Aorta (tissue), 5 donors: ENCODE measurements around the gene RASGRP2. TPM values are rescaled to one million over a fixed set of nuclear protein-coding genes. Genes with fewer than 3 reads are reported as not detected.

Source experiments
- ATAC-seq: fragments of 200-7000 bp; cut with Tn5 transposase; one replicate; pipeline ENCODE4 v1.9.1; 2022; ENCODE audit warnings: moderate library complexity; ENCODE audit not compliant: low FRiP score
- DNase-seq, 2 donors: peaks; one replicate each; pipeline ENCODE4 v3.0.0-alpha.2; 2020
- H3K27ac ChIP-seq, 2 donors: one replicate each; pipeline ENCODE4 v1.5.1; 2013; ENCODE audit warnings: low read length in 2 of 2, mild to moderate bottlenecking in 2 of 2, moderate library complexity in 2 of 2, control low read depth in 1 of 2, inconsistent platforms in 1 of 2, low read depth in 1 of 2
- H3K27me3 ChIP-seq, 2 donors: one replicate each; pipeline ENCODE4 v1.6.1; 2013; ENCODE audit warnings: control low read depth in 1 of 2, low read length in 1 of 2, mild to moderate bottlenecking in 1 of 2, moderate library complexity in 1 of 2; ENCODE audit not compliant: insufficient read depth in 2 of 2, control insufficient read depth in 1 of 2
- H3K36me3 ChIP-seq, 2 donors: one replicate each; pipeline ENCODE4 v1.6.1; 2013; ENCODE audit warnings: control low read depth in 1 of 2, low read length in 1 of 2, mild to moderate bottlenecking in 1 of 2; ENCODE audit not compliant: insufficient read depth in 2 of 2, control insufficient read depth in 1 of 2
- H3K4me1 ChIP-seq, 2 donors: one replicate each; pipeline ENCODE4 v1.6.1; 2013; ENCODE audit warnings: low read length in 2 of 2, control low read depth in 1 of 2, mild to moderate bottlenecking in 1 of 2, moderate library complexity in 1 of 2; ENCODE audit not compliant: insufficient read depth in 2 of 2, control insufficient read depth in 1 of 2
- H3K4me3 ChIP-seq, 2 donors: one replicate each; pipeline ENCODE4 v1.5.1; 2013; ENCODE audit warnings: low read length in 2 of 2, control low read depth in 1 of 2, mild to moderate bottlenecking in 1 of 2
- H3K9me3 ChIP-seq: one replicate; pipeline ENCODE4 v1.6.1; 2013; ENCODE audit warnings: mild to moderate bottlenecking, low read length; ENCODE audit not compliant: control insufficient read depth
- WGBS, 2 donors: extraction: QIAGEN DNeasy Blood & Tissue Kit; methylation state at CpG; one replicate each; pipeline ENCODE4 v1.1.7; 2013; 5-methylcytosine and 5-hydroxymethylcytosine counted together
- intact Hi-C, 2 donors: fragments of 100-400 bp; cut with DNase I; formaldehyde crosslinking; loops; one replicate each; pipeline versions ENCODE4 v1.14.2 to v1.15.0; 2022
- polyA plus RNA-seq, 2 donors: library from polyadenylated mRNA; stranded (reverse); fragments of 200-250 nt; gene quantifications; one replicate each; pipeline ENCODE4 v1.2.3, GENCODE V29; 2013
- total RNA-seq, 2 donors: library from RNA; stranded (reverse); fragmentation: NEBNext Ultra II Directional; extraction: Animal tissue kit (Norgen Biotek cat#: 25700); gene quantifications; one replicate each; pipeline ENCODE4 v1.2.1, GENCODE V29; 2021
- donor health status: healthy with polysubstance abuse.
- donor health status: Bipolar disorder and iron deficiency.
- donor health status: DM: no; HTN: no; CAD: no.
- donor health status: DM: no; HTN: no; CAD: no.
- donor health status: DM: yes; HTN: yes; CAD: no.

RASGRP2 gene
- total and polyA plus RNA-seq, 4 donors: 20.8 to 152 (median 48.6) TPM

DNA sequence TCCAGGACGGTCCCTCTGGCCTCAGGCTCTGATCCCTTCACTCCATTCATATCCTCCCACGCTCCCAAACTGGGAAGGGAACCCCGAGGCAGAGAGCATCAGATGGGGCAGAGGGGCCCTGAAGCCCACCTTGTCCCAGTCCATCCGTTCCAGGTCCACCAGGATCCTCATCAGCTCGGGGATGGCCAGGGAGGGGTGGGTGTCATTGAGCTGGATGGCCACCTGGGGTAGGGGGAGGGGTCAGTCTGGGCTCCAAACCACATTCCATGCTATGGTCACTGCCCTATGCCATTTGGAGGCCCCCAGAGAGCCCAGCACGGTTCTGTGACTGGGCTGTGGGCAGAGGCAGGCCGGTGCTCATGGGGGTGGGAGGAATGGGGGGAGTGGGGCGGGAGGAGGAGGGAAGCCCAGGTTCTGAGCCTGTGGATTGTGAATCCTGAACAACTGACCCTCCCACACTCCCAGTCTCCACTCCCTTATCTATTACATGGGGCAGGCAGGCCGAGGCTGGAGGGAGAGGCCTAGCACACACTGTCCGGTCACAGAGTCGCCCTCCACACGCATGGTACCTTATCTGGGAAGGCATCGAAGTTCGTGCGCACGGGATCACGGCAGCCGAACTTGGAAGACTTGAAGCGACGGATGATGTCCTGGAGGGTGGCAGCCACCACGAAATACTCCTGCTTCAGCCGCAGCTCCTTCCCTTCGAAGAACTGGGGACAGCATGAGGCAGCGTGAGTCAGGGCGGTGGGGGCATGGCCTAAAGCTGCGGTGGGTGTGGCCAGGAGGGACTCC lies 10.4 kb upstream of the RASGRP2 start:
- Histone ChIP-seq H3K4me1 (no peaks in the 10 kb centered on the region), H3K9me3 (no peaks in the 10 kb centered on the region), H3K36me3 (no peaks in the 10 kb centered on the region), H3K4me3 (no peak overlapping the region), H3K27ac (no peak overlapping the region), H3K27me3 (no peaks in the 10 kb centered on the region)
- no peak for ATAC-seq
- 84 to 86% methylated on average over 26 of the region's 26 CpGs for WGBS, 2 donors
- peak; percentile 32 to 68 for DNase-seq
- intact Hi-C loops: no loop called here

DNA sequence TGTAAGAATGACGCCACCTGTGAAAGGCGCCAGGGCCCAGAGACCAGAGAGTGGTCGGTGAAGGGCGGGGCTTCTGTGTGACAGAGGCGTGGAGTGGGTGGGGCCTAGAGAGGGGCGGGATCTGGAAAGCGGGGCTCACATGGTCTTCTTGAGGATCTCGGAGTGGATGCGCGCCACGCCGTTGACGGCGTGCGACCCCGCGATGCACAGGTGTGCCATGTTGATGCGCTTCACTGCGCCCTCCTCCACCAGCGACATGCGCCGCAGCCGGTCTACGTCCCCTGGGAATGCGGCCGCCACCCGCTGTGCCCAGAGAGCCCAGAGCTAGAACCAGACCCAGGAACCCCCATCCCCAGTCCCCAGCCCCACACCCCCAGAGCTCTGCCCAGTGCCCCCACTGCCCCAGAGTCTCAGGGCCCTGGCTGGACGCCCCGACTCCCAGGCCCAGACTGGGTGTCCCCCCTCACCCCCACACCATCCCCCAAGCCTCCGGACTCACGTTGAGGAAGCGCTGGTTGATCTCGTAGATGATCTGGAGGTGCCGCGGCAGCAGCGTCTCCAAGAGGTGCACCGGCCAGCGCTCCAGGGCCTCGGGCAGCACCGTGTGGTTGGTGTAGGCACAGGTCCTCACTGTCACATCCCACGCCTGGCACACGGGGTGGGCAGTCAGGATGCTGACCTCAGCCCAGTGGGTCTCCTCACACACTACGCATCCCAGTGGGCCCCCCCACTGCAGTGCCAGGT lies 9.6 kb upstream of the RASGRP2 start:
- WGBS, 2 donors: 92 to 94% methylated on average over 37 to 43 of the region's 43 CpGs
- Histone ChIP-seq H3K4me3 (no peak overlapping the region), H3K36me3 (no peaks in the 10 kb centered on the region), H3K4me1 (no peaks in the 10 kb centered on the region), H3K27ac (no peak overlapping the region), H3K9me3 (no peaks in the 10 kb centered on the region), H3K27me3 (no peaks in the 10 kb centered on the region)
- no peak for ATAC-seq
- DNase-seq: peak; percentile 41 to 76
- intact Hi-C loops: no loop called here

DNA sequence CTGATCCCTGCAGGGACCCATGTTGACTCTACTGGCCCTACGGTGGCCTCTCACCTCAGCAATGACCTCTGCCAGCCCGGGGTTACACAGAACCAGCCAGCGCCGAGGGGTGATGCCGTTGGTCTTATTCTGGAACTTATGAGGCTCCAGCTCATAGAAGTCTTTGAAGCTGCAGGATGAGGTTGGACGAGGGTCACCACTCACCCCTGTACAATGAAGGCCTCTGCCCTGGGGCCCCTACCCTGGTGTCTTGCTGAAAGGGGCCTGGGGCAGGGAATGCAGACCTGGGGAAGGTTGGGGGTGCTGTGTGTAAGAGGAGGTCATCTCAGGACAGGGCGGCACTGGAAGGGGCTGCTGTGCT lies 9.1 kb upstream of the RASGRP2 start:
- H3K4me1 ChIP-seq: no peaks in the 10 kb centered on the region
- H3K9me3 ChIP-seq: no peaks in the 10 kb centered on the region
- H3K36me3 ChIP-seq: no peaks in the 10 kb centered on the region
- WGBS, 2 donors: 85 to 88% methylated on average over 7 of the region's 7 CpGs
- DNase-seq: peak in 1 of 2 donors; percentile 46
- ATAC-seq: no peak
- no peaks in the 10 kb centered on the region for H3K27me3 ChIP-seq
- intact Hi-C loops: no loop called here
- no peak overlapping the region for H3K27ac ChIP-seq
- H3K4me3 ChIP-seq: no peak overlapping the region

DNA sequence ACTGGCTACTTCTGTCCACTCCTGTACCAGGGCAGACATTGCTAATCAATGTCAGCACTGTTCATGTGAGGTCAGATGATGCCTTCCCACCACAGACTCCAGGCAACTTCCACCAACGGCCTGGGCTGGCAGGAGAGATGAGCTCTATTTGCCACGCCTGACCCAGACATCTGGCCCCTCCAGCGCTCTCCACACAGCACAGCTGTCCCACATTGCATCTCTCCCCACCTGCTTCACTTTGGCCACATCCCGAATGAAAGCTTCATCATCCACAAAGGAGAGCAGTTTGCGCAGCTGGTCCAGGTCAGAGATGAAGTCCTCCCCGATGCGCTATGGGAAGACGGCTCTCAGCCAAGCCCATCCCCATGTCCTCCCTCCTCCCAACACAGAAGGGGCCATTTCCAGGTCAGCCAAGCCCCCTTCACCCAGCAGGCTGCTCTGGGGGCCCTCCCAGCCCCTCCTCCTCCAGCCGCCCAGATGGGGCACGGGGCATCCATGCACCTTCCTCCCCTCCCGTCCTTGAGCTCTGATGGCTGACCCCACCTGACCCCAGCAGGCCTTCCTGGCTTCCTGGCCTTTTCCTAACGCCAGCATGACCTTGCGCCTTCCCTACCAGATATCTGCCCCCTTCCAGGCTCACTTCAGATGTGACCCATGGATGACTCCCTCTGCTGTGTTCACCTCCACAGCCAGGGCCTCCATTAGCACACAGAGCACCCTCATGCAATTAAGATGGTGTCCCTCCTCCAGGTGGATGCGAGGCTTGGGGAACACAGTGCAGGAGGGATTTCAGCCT lies 8.4 kb upstream of the RASGRP2 start:
- WGBS, 2 donors: 85 to 90% methylated on average over 13 to 14 of the region's 14 CpGs
- DNase-seq: peak; percentile 38 to 67
- H3K9me3 ChIP-seq: no peaks in the 10 kb centered on the region
- H3K27ac ChIP-seq: no peak overlapping the region
- no peaks in the 10 kb centered on the region for H3K27me3 ChIP-seq
- no peaks in the 10 kb centered on the region for H3K4me1 ChIP-seq
- ATAC-seq: no peak
- H3K4me3 ChIP-seq: no peak overlapping the region
- no peaks in the 10 kb centered on the region for H3K36me3 ChIP-seq
- intact Hi-C loops: no loop called here

DNA sequence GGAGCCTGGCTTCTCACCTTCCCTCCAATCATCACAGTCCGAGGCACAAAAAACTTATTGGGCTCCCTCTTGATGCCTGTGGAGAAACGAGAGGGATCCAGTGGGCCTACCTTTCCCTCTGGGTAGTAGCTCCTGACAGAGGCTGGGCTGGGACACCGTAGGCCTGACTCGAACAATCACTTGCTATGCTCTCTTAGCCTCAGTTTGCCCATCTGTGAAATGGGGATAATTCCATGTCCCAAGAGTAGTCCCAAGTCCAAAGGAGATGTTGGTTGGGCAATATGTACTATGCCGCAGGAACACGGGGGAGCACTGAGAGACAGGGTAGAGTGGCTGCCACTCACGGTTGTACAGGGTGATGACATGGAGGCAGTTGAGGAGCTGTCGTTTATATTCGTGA lies 7.6 kb upstream of the RASGRP2 start:
- WGBS, 2 donors: 93 to 95% methylated on average over 9 of the region's 9 CpGs
- DNase-seq: peak in 1 of 2 donors; percentile 15
- no peak overlapping the region for H3K4me3 ChIP-seq

DNA sequence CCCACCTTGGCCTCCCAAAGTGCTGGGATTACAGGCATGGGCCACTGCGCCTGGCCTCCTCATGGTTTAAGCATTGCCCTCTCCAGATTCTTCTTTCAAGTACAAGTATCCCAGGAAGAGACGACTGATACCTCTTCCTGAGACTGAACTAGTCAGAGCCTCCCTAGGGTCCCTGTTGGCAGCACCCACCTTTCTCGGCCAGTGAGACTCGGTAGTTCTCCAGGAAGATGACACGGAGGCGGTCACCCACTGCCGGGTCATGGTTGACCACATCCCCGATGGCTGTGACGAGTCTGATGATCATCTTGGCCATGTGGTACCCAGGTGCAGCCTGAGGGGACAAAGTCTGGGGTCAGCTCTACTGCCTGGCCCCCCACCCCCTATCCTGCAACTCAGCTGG lies 7.2 kb upstream of the RASGRP2 start:
- Histone ChIP-seq H3K27ac (no peak overlapping the region), H3K9me3 (no peaks in the 10 kb centered on the region), H3K36me3 (no peaks in the 10 kb centered on the region), H3K4me3 (no peak overlapping the region), H3K27me3 (no peaks in the 10 kb centered on the region), H3K4me1 (no peaks in the 10 kb centered on the region)
- 87 to 93% methylated on average over 9 of the region's 9 CpGs for WGBS, 2 donors
- DNase-seq: peak; percentile 34 to 58
- intact Hi-C loops: no loop called here
- ATAC-seq: no peak

More for the DNA sequence above, 7.6 kb upstream of the RASGRP2 start:
- ATAC-seq: no peak
- Histone ChIP-seq H3K27me3 (no peaks in the 10 kb centered on the region), H3K27ac (no peak overlapping the region), H3K9me3 (no peaks in the 10 kb centered on the region), H3K36me3 (no peaks in the 10 kb centered on the region), H3K4me1 (no peaks in the 10 kb centered on the region)
- intact Hi-C loops: no loop called here

DNA sequence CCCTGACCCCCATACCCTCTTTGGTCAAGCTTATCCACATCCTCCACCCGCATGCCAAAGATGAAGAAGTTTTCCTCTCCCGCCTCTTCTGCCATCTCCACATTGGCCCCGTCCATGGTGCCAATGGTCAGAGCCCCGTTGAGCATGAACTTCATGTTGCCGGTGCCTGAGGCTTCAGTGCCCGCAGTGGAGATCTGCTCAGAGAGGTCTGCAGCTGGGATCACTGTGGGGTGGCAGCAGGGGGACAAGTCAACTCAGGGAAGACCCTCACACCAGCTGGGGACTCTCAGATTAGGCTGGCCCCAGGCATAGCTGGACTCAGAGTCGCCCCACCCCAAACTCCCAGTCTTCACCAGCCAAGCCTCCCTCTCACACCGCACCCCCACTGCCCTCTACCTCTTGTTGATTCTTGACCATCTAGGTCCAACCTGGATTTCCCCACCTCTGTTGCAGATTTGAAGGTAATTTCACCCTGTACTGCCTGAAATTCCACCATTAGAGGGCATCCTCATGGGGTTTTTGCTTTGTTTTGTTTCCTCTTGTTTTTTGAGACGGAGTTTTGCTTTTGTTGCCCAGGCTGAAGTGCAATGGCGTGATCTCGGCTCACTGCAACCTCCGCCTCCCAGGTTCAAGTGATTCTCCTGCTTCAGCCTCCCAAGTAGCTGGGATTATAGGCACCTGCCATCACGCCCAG lies 6.6 kb upstream of the RASGRP2 start:
- intact Hi-C loops: no loop called here
- ATAC-seq (no peak), DNase-seq (peak; percentile 34 to 69)
- Histone ChIP-seq H3K4me1 (no peaks in the 10 kb centered on the region), H3K36me3 (no peaks in the 10 kb centered on the region), H3K4me3 (no peak overlapping the region), H3K9me3 (no peaks in the 10 kb centered on the region), H3K27ac (no peak overlapping the region), H3K27me3 (no peaks in the 10 kb centered on the region)
- 89 to 93% methylated on average over 12 to 13 of the region's 13 CpGs for WGBS, 2 donors

DNA sequence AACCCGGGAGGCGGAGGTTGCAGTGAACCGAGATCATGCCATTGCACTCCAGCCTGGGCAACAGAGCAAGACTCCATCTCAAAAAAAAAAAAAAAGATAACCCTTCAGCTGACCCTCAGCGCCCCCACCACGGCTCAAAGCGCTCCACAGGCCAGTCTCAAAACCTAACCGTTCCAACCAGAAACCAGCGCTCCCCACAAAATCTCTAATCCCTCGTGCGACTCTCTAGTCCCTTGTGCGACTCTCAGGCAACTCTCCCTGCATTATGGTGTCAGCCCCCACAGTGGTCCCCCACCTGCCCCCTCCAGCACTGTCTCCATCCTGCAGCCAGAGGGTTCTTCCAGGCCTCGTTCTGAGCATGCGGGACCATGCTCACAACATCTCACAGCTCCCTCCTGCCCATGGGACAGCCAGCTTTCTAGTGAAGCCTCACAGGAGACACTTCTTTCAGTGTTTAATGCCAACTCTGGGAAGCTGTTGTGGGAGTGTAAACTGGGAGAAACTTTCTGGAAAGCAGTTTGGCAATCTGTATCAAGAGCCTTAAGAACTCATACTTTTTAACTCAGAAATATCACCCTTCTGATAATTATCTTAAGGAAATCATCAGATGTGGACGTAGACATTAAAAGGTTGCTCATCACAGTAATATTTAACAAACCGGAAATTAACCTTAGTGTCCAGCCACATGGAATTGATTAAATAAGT lies 4.2 kb upstream of the RASGRP2 start:
- ATAC-seq (no peak), DNase-seq (no peak)
- intact Hi-C loops: no loop called here
- WGBS, 2 donors: 78 to 81% methylated on average over 15 of the region's 15 CpGs
- Histone ChIP-seq H3K4me1 (no peaks in the 10 kb centered on the region), H3K36me3 (no peaks in the 10 kb centered on the region), H3K27ac (no peak overlapping the region), H3K27me3 (no peaks in the 10 kb centered on the region), H3K4me3 (no peak overlapping the region), H3K9me3 (no peaks in the 10 kb centered on the region)
